ENCODE results near the gene TSPAN14. TPM values are rescaled to one million over a fixed set of nuclear protein-coding genes. Genes with fewer than 3 reads are reported as not detected.

The TSPAN14 gene
- total and polyA plus RNA-seq, 2 of the 8 experiments (the other 6 are each of a cell fraction or from before 2014, with no cell fraction given): 47.4 to 57.8 TPM

DNA sequence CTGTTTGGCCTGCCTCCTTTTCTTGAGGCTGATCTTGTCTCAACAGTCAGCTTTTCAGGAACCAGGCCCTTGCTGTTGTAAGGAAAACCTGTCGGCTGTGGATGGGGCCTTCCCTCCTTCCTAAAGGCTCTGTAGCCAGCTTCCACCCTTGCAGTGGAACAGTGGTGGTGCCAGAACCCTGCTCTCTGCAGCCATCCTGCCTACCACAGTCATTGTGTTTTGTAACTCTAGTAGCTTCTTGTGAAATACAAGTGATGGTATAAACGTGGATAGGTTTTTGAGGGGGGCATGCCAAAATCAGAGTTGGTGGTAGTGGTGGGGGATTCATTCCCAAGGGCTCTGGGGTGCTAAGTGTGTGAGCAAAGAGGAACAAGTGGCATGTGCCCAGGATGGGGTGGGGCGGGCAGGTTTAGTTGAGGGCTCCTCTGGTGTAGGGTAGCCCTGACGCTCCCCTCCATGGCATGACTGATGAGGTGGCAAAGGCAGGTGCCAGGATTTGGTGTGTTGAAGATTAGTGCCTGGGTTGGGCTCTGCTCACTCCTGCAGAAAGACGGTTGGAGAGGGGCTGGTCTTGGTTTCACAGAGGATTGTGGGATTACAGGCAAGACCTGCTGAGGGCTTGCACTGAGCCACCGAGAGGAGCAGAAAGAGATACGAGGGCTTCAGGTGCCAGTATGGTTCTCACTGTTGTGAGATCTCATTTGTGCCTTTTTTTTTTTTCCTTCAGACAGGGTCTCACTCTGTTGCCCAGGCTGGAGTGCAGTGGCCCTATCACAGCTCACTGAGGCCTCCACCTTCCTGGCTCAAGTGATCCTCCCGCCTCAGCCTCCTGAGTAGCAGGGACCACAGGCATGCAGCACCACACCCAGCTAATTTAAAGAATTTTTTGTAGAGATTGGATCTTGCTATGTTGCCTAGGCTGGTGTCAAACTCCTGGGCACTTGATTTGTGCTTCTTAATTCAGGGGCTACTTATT lies 7.4 kb downstream of the TSPAN14 start:
- no peak overlapping the region for H2AFZ ChIP-seq (ENCODE audit: low read length)
- H2BK15ac ChIP-seq (ENCODE audit: low read length): peak overlapping the region; percentile 81; the same call in 1 of the 2 replicates
- no peak for TF ChIP-seq EP300 (IDR thresholded peaks at IDR 0.05; ENCODE audit: borderline replicate concordance in 1 of 2, low read depth in 2 of 2, low read length in 2 of 2)
- no peak for TF ChIP-seq ASH2L (IDR thresholded peaks at IDR 0.05; ENCODE audit: low read length)
- TF ChIP-seq CHD2 (IDR thresholded peaks at IDR 0.05; ENCODE audit: low read length): no peak
- TF ChIP-seq SIN3A (conservative IDR thresholded peaks at IDR 0.05 in 1 of 2, IDR thresholded peaks at IDR 0.05 in 1 of 2; ENCODE audit: low read depth in 1 of 2, low read length in 2 of 2): no peak
- TF ChIP-seq ZNF274 (IDR thresholded peaks at IDR 0.05; ENCODE audit: borderline replicate concordance, extremely low read depth, low read length): no peak
- DNase-seq (ENCODE audit: low read depth in 1 of 2, low spot score in 2 of 2) (no peak), FAIRE-seq (no peak)
- H3K79me1 ChIP-seq (ENCODE audit: low read depth, low read length): peaks cover 31% of the 10 kb centered on the region
- CTCF ChIA-PET (ENCODE audit: partially characterized antibody): interaction anchor here (1.0 to 38.4 kb wide), 10 partner anchors 6 to 135 kb away, joined by 3 to 1263 read pairs (median 4); partner anchors contain the start of genes PRXL2A and TSPAN14
- peak overlapping the region; percentile 41; the same call in 1 of the 2 replicates for H3K27ac ChIP-seq (ENCODE audit: low read depth, low read length)
- no peak overlapping the region for H3K56ac ChIP-seq (replicated peaks; ENCODE audit: insufficient read length, low read depth, low read length)
- H3K36me3 ChIP-seq (ENCODE audit: control insufficient read depth in 2 of 4, insufficient read depth in 4 of 4, low read length in 3 of 4): no peaks in the 10 kb centered on the region
- no peaks in the 10 kb centered on the region for H3K9me3 ChIP-seq (ENCODE audit: insufficient read depth in 2 of 2, low read depth in 1 of 2, low read length in 1 of 2)
- H3K18ac ChIP-seq (ENCODE audit: extremely low read depth, low read length): peak overlapping the region; percentile 63; the same call in 1 of the 2 replicates
- peaks cover 50 to 70% (median 63%) of the 10 kb centered on the region in 4 experiments for H3K4me1 ChIP-seq (replicated peaks in 1 of 4; ENCODE audit: control insufficient read depth in 3 of 4, insufficient read depth in 4 of 4, low read length in 3 of 4)
- peak overlapping the region; percentile 18; the same call in 1 of the 2 replicates for H2BK12ac ChIP-seq (ENCODE audit: low read depth, low read length)
- 0 out of 2 replicates have a peak overlapping the region, but pooled peaks have one; percentile 34 for H2BK20ac ChIP-seq (ENCODE audit: low read length)
- H3K14ac ChIP-seq (ENCODE audit: insufficient read length): no peak overlapping the region
- H3K9ac ChIP-seq (replicated peaks in 1 of 4; ENCODE audit: extremely low read depth in 1 of 4, low read depth in 3 of 4, low read length in 3 of 4): peak overlapping the region in 2 of 4 experiments; percentile 1 to 14; a peak in 2 of 7 replicates
- no peak overlapping the region for H3K23ac ChIP-seq (ENCODE audit: insufficient read length)
- H2BK120ac ChIP-seq (replicated peaks; ENCODE audit: low read depth, low read length): peak overlapping the region; percentile 29
- H3K27me3 ChIP-seq (replicated peaks in 1 of 4; ENCODE audit: control insufficient read depth in 3 of 4, extremely low read depth in 1 of 4, insufficient read depth in 3 of 4, low read length in 3 of 4): peaks cover 0 to under 1% (median 0%) of the 10 kb centered on the region in 4 experiments; a peak in 1 of 7 replicates
- POLR2A ChIA-PET (ENCODE audit: partially characterized antibody): interaction anchor here (0.9 to 1.9 kb wide), 3 partner anchors 15 to 62 kb away, joined by 3 to 5 read pairs (median 5); no protein-coding TSS in a partner anchor
- peak overlapping the region; percentile 78; the same call in 1 of the 2 replicates for H2BK5ac ChIP-seq (ENCODE audit: low read depth, low read length)
- H4K5ac ChIP-seq (ENCODE audit: insufficient read length, low read depth, low read length): peak overlapping the region; percentile 63
- peak overlapping the region in 2 of 4 experiments; percentile 10 to 38; a peak in 1 of 8 replicates for H3K4me3 ChIP-seq (ENCODE audit: extremely low read depth in 1 of 4, insufficient read depth in 2 of 4, low read depth in 3 of 4, low read length in 4 of 4)
- peaks cover 12 to 27% of the 10 kb centered on the region in 2 experiments for H4K20me1 ChIP-seq (replicated peaks in 1 of 2; ENCODE audit: control insufficient read depth in 1 of 2, insufficient read depth in 2 of 2, low read length in 2 of 2)
- 80% methylated on average over 8 of the region's 8 CpGs; no CpG with 5 or more reads in 1 of the 2 experiments for WGBS, 2 experiments (ENCODE audit: extremely low coverage in 1 of 2, insufficient coverage in 1 of 2, insufficient read length in 1 of 2, insufficient replicate concordance in 2 of 2, low coverage in 1 of 2, low lambda C conversion rate in 2 of 2, missing lambda C conversion rate in 1 of 2)
- peak overlapping the region; percentile 28; the same call in 1 of the 2 replicates for H4K8ac ChIP-seq (ENCODE audit: extremely low read depth, insufficient read depth, low read length)
- H4K91ac ChIP-seq (replicated peaks; ENCODE audit: insufficient read length, low read length): peak overlapping the region; percentile 83
- 0 out of 2 replicates have a peak, but pooled peaks cover 4% of the 10 kb centered on the region for H3K23me2 ChIP-seq (ENCODE audit: low read depth, low read length)
- no peak overlapping the region for H2AK5ac ChIP-seq (ENCODE audit: low read depth, low read length)
- H3K79me2 ChIP-seq (ENCODE audit: control insufficient read depth in 1 of 2, insufficient read depth in 2 of 2, low read length in 2 of 2): peaks cover 7 to 91% of the 10 kb centered on the region in 2 experiments
- H3K4ac ChIP-seq (replicated peaks; ENCODE audit: insufficient read length, low read depth, low read length): peak overlapping the region; percentile 50
- H3K4me2 ChIP-seq (ENCODE audit: insufficient read depth in 1 of 2, low read depth in 2 of 2, low read length in 2 of 2): peak overlapping the region; percentile 77 to 85
